WTC11 (cell line): ENCODE measurements around the gene C4orf54. TPM values are rescaled to one million over a fixed set of nuclear protein-coding genes. Genes with fewer than 3 reads are reported as not detected.

Experiments used
- ATAC-seq: fragments of 200-7000 bp; cut with Tn5 transposase; 2 replicates; pipeline ENCODE4 v1.10.0; 2021; ENCODE audit warnings: mild to moderate bottlenecking, moderate library complexity
- CTCF ChIA-PET: fragments of 300-600 bp; sonication (Branson Sonifier 250); formaldehyde crosslinking; loops from one replicate; lab custom pipeline; 2021; ENCODE audit warnings: antibody characterized with exemption; lab: Charles Lee
- POLR2A ChIA-PET: fragments of 350-600 bp; sonication (Branson Sonifier 250); formaldehyde crosslinking; loops from one replicate; lab custom pipeline; 2021; ENCODE audit warnings: antibody characterized with exemption; lab: Charles Lee
- DNase-seq: peaks from one replicate; pipeline ENCODE4 v3.0.0; 2021; ENCODE audit warnings: low spot score
- H3K27ac Mint-ChIP-seq: 2 replicates; pipeline ENCODE4 v1.8.0; 2021; ENCODE audit warnings: mixed read lengths
- H3K27me3 Mint-ChIP-seq: 2 replicates; pipeline ENCODE4 v1.8.0; 2021; ENCODE audit warnings: low read depth, mild to moderate bottlenecking, moderate library complexity, mixed read lengths
- H3K36me3 Mint-ChIP-seq: 2 replicates; pipeline ENCODE4 v1.8.0; 2021; ENCODE audit warnings: mixed read lengths
- H3K4me1 Mint-ChIP-seq: 2 replicates; pipeline ENCODE4 v1.8.0; 2022; ENCODE audit warnings: mixed read lengths
- H3K4me3 Mint-ChIP-seq: 2 replicates; pipeline ENCODE4 v1.8.0; 2021; ENCODE audit warnings: mild to moderate bottlenecking, moderate library complexity, mixed read lengths
- H3K9me3 Mint-ChIP-seq: 2 replicates; pipeline ENCODE4 v1.8.0; 2021; ENCODE audit warnings: mixed read lengths
- CREB1 ChIP-seq: sonication (generic); formaldehyde crosslinking; IDR thresholded peaks from 2 replicates; pipeline ENCODE4 v1.8.0; 2023; ENCODE audit warnings: mild to moderate bottlenecking, missing genetic modification reagents
- CREM ChIP-seq: sonication (generic); formaldehyde crosslinking; IDR thresholded peaks from 2 replicates; pipeline ENCODE4 v1.8.1; 2022; ENCODE audit warnings: mild to moderate bottlenecking, missing genetic modification reagents, moderate library complexity
- ESRRA ChIP-seq: sonication (generic); formaldehyde crosslinking; IDR thresholded peaks from 2 replicates; pipeline ENCODE4 v1.8.1; 2022; ENCODE audit warnings: mild to moderate bottlenecking, missing genetic modification reagents, borderline replicate concordance
- ETV6 ChIP-seq: sonication (generic); formaldehyde crosslinking; IDR thresholded peaks from 2 replicates; pipeline ENCODE4 v1.8.1; 2022; ENCODE audit warnings: mild to moderate bottlenecking, missing genetic modification reagents
- GABPB1 ChIP-seq: sonication (generic); formaldehyde crosslinking; IDR thresholded peaks from 2 replicates; pipeline ENCODE4 v1.8.1; 2023; ENCODE audit warnings: mild to moderate bottlenecking, missing genetic modification reagents
- GTF2I ChIP-seq: fragments of 250-450 bp; sonication (Bioruptor Pico); conservative IDR thresholded peaks from 2 replicates; pipeline ENCODE4 v1.4.0; 2021; ENCODE audit warnings: mild to moderate bottlenecking
- NFYB ChIP-seq: sonication (generic); formaldehyde crosslinking; conservative IDR thresholded peaks from 2 replicates; pipeline ENCODE4 v1.8.0; 2022; ENCODE audit warnings: low read depth, missing genetic modification reagents
- NR3C1 ChIP-seq: sonication (generic); formaldehyde crosslinking; conservative IDR thresholded peaks from 2 replicates; pipeline ENCODE4 v1.8.1; 2023; ENCODE audit warnings: low read depth, mild to moderate bottlenecking, missing genetic modification reagents
- OVOL2 ChIP-seq: fragments of 250-450 bp; sonication (Bioruptor Pico); IDR thresholded peaks from 2 replicates; pipeline ENCODE4 v1.9.0; 2021; ENCODE audit warnings: mild to moderate bottlenecking, borderline replicate concordance
- SMAD4 ChIP-seq: sonication (generic); formaldehyde crosslinking; IDR thresholded peaks from 2 replicates; pipeline ENCODE4 v1.8.0; 2022; ENCODE audit warnings: mild to moderate bottlenecking, missing genetic modification reagents
- SP1 ChIP-seq: sonication (generic); formaldehyde crosslinking; conservative IDR thresholded peaks from 2 replicates; pipeline ENCODE4 v1.8.1; 2022; ENCODE audit warnings: missing genetic modification reagents
- TCF7 ChIP-seq: sonication (generic); formaldehyde crosslinking; IDR thresholded peaks from 2 replicates; pipeline ENCODE4 v1.8.0; 2022; ENCODE audit warnings: mild to moderate bottlenecking, low read depth, missing genetic modification reagents, moderate library complexity
- TEAD1 ChIP-seq: sonication (generic); formaldehyde crosslinking; IDR thresholded peaks from 2 replicates; pipeline ENCODE4 v1.8.0; 2022; ENCODE audit warnings: mild to moderate bottlenecking, missing genetic modification reagents
- TEAD4 ChIP-seq: sonication (generic); formaldehyde crosslinking; IDR thresholded peaks from 2 replicates; pipeline ENCODE4 v1.8.0; 2022; ENCODE audit warnings: mild to moderate bottlenecking, missing genetic modification reagents
- ZNF317 ChIP-seq: sonication (generic); formaldehyde crosslinking; IDR thresholded peaks from 2 replicates; pipeline ENCODE4 v1.8.1; 2023; ENCODE audit warnings: low read depth, mild to moderate bottlenecking, moderate library complexity, missing genetic modification reagents, borderline replicate concordance
- ZNF416 ChIP-seq: fragments of 250-450 bp; sonication (Bioruptor Pico); IDR thresholded peaks from 2 replicates; pipeline ENCODE4 v1.9.0; 2021; ENCODE audit warnings: mild to moderate bottlenecking, inconsistent platforms
- total RNA-seq: library from RNA; stranded (reverse); gene quantifications from 3 replicates; pipeline ENCODE4 v1.2.3, GENCODE V29; 2021
- TF ChIP-seq, protein P1 (sequence below): sonication (generic); formaldehyde crosslinking; IDR thresholded peaks from 2 replicates; pipeline ENCODE4 v1.8.1; 2023; ENCODE audit warnings: mild to moderate bottlenecking, missing genetic modification reagents, moderate library complexity
- TF ChIP-seq, protein P2 (sequence below): sonication (generic); formaldehyde crosslinking; IDR thresholded peaks from 2 replicates; pipeline ENCODE4 v1.8.0; 2022; ENCODE audit warnings: mild to moderate bottlenecking, missing genetic modification reagents
- TF ChIP-seq, protein P3 (sequence below): fragments of 250-450 bp; sonication (Bioruptor Pico); IDR thresholded peaks from 2 replicates; pipeline ENCODE4 v1.9.0; 2021; ENCODE audit warnings: mild to moderate bottlenecking
- TF ChIP-seq, protein P4 (sequence below): sonication (generic); formaldehyde crosslinking; IDR thresholded peaks from 2 replicates; pipeline ENCODE4 v1.8.0; 2023; ENCODE audit warnings: mild to moderate bottlenecking, missing genetic modification reagents
- TF ChIP-seq, protein P5 (sequence below): fragments of 250-450 bp; sonication (Bioruptor Pico); IDR thresholded peaks from 2 replicates; pipeline ENCODE4 v1.9.0; 2021; ENCODE audit warnings: mild to moderate bottlenecking
- TF ChIP-seq, protein P6 (sequence below): sonication (generic); formaldehyde crosslinking; conservative IDR thresholded peaks from 2 replicates; pipeline ENCODE4 v1.8.1; 2022; ENCODE audit warnings: mild to moderate bottlenecking, missing genetic modification reagents
- TF ChIP-seq, protein P7 (sequence below): sonication (generic); formaldehyde crosslinking; IDR thresholded peaks from 2 replicates; pipeline ENCODE4 v1.8.1; 2023; ENCODE audit warnings: mild to moderate bottlenecking, moderate library complexity, missing genetic modification reagents

The C4orf54 gene
- total RNA-seq, 1 experiment from 2014 or later = not detected

DNA sequence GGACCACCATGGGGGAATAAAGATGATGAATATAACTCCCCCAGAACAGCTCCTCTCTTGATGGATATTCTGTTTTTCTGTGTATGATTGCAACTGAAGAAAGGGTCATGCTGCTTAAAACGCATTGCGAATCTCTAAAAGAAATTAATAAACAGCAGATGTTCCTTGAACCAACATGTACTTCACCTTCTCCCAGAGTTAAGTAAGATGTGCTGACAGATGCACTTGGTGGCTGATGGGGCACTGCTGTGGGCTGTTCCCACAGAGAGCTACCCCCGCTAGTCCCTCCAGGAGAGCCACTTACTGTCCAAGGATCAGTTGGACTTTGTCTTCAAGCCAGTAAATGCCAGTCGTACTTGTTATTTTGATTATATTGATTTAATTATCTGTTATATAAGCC, 26.3 kb upstream of the C4orf54 start:
- TF ChIP-seq, protein P1, sequence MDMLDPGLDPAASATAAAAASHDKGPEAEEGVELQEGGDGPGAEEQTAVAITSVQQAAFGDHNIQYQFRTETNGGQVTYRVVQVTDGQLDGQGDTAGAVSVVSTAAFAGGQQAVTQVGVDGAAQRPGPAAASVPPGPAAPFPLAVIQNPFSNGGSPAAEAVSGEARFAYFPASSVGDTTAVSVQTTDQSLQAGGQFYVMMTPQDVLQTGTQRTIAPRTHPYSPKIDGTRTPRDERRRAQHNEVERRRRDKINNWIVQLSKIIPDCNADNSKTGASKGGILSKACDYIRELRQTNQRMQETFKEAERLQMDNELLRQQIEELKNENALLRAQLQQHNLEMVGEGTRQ (CRISPR knock-in tag) = no peak
- TF ChIP-seq, protein P2, sequence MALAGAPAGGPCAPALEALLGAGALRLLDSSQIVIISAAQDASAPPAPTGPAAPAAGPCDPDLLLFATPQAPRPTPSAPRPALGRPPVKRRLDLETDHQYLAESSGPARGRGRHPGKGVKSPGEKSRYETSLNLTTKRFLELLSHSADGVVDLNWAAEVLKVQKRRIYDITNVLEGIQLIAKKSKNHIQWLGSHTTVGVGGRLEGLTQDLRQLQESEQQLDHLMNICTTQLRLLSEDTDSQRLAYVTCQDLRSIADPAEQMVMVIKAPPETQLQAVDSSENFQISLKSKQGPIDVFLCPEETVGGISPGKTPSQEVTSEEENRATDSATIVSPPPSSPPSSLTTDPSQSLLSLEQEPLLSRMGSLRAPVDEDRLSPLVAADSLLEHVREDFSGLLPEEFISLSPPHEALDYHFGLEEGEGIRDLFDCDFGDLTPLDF (CRISPR knock-in tag) = no peak
- no peak for TF ChIP-seq GABPB1 (CRISPR knock-in tag)
- TF ChIP-seq, protein P3, sequence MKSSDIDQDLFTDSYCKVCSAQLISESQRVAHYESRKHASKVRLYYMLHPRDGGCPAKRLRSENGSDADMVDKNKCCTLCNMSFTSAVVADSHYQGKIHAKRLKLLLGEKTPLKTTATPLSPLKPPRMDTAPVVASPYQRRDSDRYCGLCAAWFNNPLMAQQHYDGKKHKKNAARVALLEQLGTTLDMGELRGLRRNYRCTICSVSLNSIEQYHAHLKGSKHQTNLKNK (CRISPR knock-in tag) = no peak
- TF ChIP-seq, protein P4, sequence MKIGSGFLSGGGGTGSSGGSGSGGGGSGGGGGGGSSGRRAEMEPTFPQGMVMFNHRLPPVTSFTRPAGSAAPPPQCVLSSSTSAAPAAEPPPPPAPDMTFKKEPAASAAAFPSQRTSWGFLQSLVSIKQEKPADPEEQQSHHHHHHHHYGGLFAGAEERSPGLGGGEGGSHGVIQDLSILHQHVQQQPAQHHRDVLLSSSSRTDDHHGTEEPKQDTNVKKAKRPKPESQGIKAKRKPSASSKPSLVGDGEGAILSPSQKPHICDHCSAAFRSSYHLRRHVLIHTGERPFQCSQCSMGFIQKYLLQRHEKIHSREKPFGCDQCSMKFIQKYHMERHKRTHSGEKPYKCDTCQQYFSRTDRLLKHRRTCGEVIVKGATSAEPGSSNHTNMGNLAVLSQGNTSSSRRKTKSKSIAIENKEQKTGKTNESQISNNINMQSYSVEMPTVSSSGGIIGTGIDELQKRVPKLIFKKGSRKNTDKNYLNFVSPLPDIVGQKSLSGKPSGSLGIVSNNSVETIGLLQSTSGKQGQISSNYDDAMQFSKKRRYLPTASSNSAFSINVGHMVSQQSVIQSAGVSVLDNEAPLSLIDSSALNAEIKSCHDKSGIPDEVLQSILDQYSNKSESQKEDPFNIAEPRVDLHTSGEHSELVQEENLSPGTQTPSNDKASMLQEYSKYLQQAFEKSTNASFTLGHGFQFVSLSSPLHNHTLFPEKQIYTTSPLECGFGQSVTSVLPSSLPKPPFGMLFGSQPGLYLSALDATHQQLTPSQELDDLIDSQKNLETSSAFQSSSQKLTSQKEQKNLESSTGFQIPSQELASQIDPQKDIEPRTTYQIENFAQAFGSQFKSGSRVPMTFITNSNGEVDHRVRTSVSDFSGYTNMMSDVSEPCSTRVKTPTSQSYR (CRISPR knock-in tag) = no peak
- TF ChIP-seq, protein P5, sequence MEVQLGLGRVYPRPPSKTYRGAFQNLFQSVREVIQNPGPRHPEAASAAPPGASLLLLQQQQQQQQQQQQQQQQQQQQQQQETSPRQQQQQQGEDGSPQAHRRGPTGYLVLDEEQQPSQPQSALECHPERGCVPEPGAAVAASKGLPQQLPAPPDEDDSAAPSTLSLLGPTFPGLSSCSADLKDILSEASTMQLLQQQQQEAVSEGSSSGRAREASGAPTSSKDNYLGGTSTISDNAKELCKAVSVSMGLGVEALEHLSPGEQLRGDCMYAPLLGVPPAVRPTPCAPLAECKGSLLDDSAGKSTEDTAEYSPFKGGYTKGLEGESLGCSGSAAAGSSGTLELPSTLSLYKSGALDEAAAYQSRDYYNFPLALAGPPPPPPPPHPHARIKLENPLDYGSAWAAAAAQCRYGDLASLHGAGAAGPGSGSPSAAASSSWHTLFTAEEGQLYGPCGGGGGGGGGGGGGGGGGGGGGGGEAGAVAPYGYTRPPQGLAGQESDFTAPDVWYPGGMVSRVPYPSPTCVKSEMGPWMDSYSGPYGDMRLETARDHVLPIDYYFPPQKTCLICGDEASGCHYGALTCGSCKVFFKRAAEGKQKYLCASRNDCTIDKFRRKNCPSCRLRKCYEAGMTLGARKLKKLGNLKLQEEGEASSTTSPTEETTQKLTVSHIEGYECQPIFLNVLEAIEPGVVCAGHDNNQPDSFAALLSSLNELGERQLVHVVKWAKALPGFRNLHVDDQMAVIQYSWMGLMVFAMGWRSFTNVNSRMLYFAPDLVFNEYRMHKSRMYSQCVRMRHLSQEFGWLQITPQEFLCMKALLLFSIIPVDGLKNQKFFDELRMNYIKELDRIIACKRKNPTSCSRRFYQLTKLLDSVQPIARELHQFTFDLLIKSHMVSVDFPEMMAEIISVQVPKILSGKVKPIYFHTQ (CRISPR knock-in tag) = no peak
- TF ChIP-seq NR3C1 (CRISPR knock-in tag) = no peak
- Mint-ChIP-seq H3K9me3 (peaks cover 16% of the 10 kb centered on the region), H3K27ac (no peak overlapping the region), H3K4me1 (peaks cover 5% of the 10 kb centered on the region), H3K27me3 (peaks cover 3% of the 10 kb centered on the region; the same call in 1 of the 2 replicates), H3K4me3 (no peak overlapping the region), H3K36me3 (0 out of 2 replicates have a peak, but pooled peaks cover 4% of the 10 kb centered on the region)
- DNase-seq (no peak), ATAC-seq (no peak)
- CTCF ChIA-PET = no interaction called here
- POLR2A ChIA-PET = no interaction called here

DNA sequence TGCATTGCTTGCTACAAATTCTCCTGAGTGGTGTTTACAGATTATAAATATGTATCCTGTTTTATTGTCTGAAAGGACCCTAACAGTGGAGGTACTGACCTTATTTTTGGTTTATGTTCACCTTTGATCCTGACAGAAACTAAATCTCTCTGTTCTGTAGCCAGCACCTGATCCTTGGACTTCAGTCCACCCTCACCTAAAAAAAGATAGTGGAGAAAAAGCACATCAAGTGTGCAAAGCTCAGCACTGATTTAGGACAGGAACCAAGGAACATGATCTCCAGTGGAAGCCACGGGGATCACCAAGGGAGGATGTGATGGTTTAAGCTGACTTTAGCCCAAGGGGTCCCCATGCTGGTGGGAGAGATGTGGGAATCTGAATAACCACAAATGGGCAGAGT, 22.3 kb upstream of the C4orf54 start:
- H3K4me1 Mint-ChIP-seq = peaks cover 5% of the 10 kb centered on the region
- POLR2A ChIA-PET = no interaction called here
- CTCF ChIA-PET = no interaction called here
- TF ChIP-seq TEAD1 (no peak), GTF2I (CRISPR knock-in tag) (no peak), ESRRA (CRISPR knock-in tag) (no peak), ZNF317 (CRISPR knock-in tag) (no peak), NR3C1 (CRISPR knock-in tag) (no peak), NFYB (CRISPR knock-in tag) (no peak), TEAD4 (CRISPR knock-in tag) (no peak), ETV6 (CRISPR knock-in tag) (no peak), SMAD4 (CRISPR knock-in tag) (no peak), CREM (CRISPR knock-in tag) (no peak), SP1 (CRISPR knock-in tag) (no peak), ZNF416 (CRISPR knock-in tag) (no peak), TCF7 (CRISPR knock-in tag) (no peak), OVOL2 (CRISPR knock-in tag) (no peak), CREB1 (CRISPR knock-in tag) (no peak)
- TF ChIP-seq, protein P6, sequence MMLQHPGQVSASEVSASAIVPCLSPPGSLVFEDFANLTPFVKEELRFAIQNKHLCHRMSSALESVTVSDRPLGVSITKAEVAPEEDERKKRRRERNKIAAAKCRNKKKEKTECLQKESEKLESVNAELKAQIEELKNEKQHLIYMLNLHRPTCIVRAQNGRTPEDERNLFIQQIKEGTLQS (CRISPR knock-in tag) = no peak
- TF ChIP-seq, protein P1 (CRISPR knock-in tag) = no peak
- TF ChIP-seq, protein P7, sequence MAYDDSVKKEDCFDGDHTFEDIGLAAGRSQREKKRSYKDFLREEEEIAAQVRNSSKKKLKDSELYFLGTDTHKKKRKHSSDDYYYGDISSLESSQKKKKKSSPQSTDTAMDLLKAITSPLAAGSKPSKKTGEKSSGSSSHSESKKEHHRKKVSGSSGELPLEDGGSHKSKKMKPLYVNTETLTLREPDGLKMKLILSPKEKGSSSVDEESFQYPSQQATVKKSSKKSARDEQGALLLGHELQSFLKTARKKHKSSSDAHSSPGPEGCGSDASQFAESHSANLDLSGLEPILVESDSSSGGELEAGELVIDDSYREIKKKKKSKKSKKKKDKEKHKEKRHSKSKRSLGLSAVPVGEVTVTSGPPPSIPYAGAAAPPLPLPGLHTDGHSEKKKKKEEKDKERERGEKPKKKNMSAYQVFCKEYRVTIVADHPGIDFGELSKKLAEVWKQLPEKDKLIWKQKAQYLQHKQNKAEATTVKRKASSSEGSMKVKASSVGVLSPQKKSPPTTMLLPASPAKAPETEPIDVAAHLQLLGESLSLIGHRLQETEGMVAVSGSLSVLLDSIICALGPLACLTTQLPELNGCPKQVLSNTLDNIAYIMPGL = no peak
- ATAC-seq = no peak
- no peak for DNase-seq
- no peak overlapping the region for H3K4me3 Mint-ChIP-seq
- 0 out of 2 replicates have a peak, but pooled peaks cover 4% of the 10 kb centered on the region for H3K36me3 Mint-ChIP-seq
- no peak overlapping the region for H3K27ac Mint-ChIP-seq
- H3K9me3 Mint-ChIP-seq = peaks cover 15% of the 10 kb centered on the region
- peaks cover 3% of the 10 kb centered on the region; the same call in 1 of the 2 replicates for H3K27me3 Mint-ChIP-seq
